RWPE2 (cell line): ENCODE results near the gene TSHZ3.
A peak's percentile ranks its signal among the peaks of the same experiment; 100 is the strongest.

Experiments used
- ATAC-seq: fragments of 200-7000 bp; cut with Tn5 transposase; 3 replicates; pipeline ENCODE4 v1.9.1; 2021; ENCODE audit warnings: low read depth
- DNase-seq: peaks from one replicate; pipeline ENCODE4 v3.0.0-alpha.2; 2020; ENCODE audit warnings: low spot score
- H3K27ac ChIP-seq: fragments of 450-650 bp; 2 replicates; pipeline ENCODE4 v1.5.1; 2017; ENCODE audit warnings: mild to moderate bottlenecking; ENCODE audit not compliant: poor library complexity, severe bottlenecking
- H3K27me3 ChIP-seq: fragments of 250-450 bp; sonication (Bioruptor Pico); 2 replicates; pipeline ENCODE4 v1.5.1; 2021; ENCODE audit warnings: mild to moderate bottlenecking, moderate library complexity; ENCODE audit not compliant: insufficient read depth, poor library complexity, severe bottlenecking
- H3K36me3 ChIP-seq: fragments of 250-450 bp; sonication (Bioruptor Pico); 2 replicates; pipeline ENCODE4 v1.5.1; 2020; ENCODE audit warnings: low read depth, mild to moderate bottlenecking, moderate library complexity
- H3K4me1 ChIP-seq: fragments of 250-450 bp; sonication (Bioruptor Pico); 2 replicates; pipeline ENCODE4 v1.5.1; 2021; ENCODE audit warnings: mild to moderate bottlenecking, moderate library complexity; ENCODE audit not compliant: insufficient read depth, poor library complexity, severe bottlenecking
- H3K4me3 ChIP-seq: fragments of 250-450 bp; sonication (Bioruptor Pico); 2 replicates; pipeline ENCODE4 v1.5.1; 2021; ENCODE audit warnings: mild to moderate bottlenecking, moderate library complexity; ENCODE audit not compliant: severe bottlenecking
- H3K9me3 ChIP-seq: fragments of 250-450 bp; sonication (Bioruptor Pico); 2 replicates; pipeline ENCODE4 v1.5.1; 2021; ENCODE audit warnings: mild to moderate bottlenecking, moderate library complexity; ENCODE audit not compliant: severe bottlenecking
- TF ChIP-seq, protein P1 (sequence below): fragments of 450-650 bp; IDR thresholded peaks from one replicate; pipeline ENCODE4 v1.5.1; 2017; ENCODE audit warnings: mild to moderate bottlenecking, moderate library complexity; ENCODE audit not compliant: poor library complexity, severe bottlenecking

TSHZ3 gene

DNA sequence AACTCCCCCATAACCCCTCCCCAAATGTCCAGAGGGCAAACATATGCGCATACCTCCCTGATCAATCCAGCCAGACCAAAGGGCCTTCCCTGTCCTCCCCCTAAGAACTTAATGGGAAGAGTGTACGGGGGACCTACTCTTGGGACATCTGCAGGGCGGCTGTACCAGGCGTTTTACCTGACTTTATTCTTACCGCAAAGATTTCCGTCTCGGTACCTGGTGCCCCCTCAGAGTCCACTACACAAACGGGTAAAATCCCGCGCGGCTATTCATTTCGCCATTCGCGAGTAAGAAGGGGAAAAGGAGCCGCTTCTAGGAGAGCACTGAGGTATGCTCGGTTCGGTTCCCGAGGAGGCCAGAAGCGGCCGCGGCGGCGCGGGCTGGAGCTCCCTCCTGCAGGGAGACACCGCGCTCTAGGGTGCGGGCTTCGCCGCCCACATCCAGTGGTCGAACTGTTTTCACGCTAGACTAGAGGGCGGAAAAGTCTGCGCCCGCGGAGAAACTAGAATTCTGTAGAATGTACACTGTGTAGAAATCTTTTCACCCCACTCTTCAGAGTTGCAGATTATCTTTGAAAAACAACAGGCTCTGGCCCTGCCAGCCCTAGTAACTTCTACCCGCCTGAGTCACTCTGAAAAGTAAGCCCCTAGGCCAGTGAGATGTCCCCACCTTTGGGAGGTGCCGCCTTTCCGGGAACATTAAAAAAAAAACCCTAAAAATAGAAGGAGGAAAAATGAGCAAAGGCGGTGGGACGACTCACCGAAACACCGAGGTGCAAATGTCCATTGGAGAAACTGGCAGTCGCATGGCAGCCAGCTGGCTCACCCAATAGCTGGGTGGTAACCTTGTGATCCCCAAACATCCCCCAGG is 3.8 kb upstream of the TSHZ3 start:
- Histone ChIP-seq H3K27ac (no peak overlapping the region), H3K36me3 (no peaks in the 10 kb centered on the region), H3K27me3 (no peaks in the 10 kb centered on the region), H3K4me3 (no peak overlapping the region), H3K4me1 (peaks cover 2% of the 10 kb centered on the region), H3K9me3 (no peaks in the 10 kb centered on the region)
- ATAC-seq (no peak), DNase-seq (no peak)
- TF ChIP-seq, protein P1, sequence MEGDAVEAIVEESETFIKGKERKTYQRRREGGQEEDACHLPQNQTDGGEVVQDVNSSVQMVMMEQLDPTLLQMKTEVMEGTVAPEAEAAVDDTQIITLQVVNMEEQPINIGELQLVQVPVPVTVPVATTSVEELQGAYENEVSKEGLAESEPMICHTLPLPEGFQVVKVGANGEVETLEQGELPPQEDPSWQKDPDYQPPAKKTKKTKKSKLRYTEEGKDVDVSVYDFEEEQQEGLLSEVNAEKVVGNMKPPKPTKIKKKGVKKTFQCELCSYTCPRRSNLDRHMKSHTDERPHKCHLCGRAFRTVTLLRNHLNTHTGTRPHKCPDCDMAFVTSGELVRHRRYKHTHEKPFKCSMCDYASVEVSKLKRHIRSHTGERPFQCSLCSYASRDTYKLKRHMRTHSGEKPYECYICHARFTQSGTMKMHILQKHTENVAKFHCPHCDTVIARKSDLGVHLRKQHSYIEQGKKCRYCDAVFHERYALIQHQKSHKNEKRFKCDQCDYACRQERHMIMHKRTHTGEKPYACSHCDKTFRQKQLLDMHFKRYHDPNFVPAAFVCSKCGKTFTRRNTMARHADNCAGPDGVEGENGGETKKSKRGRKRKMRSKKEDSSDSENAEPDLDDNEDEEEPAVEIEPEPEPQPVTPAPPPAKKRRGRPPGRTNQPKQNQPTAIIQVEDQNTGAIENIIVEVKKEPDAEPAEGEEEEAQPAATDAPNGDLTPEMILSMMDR = no peak

- DNase-seq (no peak), ATAC-seq (no peak)
- H3K27ac ChIP-seq = no peak overlapping the region
- H3K9me3 ChIP-seq = no peaks in the 10 kb centered on the region
- no peaks in the 10 kb centered on the region for H3K36me3 ChIP-seq
- TF ChIP-seq, protein P1 = no peak
- H3K4me3 ChIP-seq = no peak overlapping the region
- H3K4me1 ChIP-seq = peaks cover 2% of the 10 kb centered on the region
- H3K27me3 ChIP-seq = no peaks in the 10 kb centered on the region
Observed at GRCh38 chr19:31352296-31352781, 3.1 kb upstream of the TSHZ3 start.

DNA sequence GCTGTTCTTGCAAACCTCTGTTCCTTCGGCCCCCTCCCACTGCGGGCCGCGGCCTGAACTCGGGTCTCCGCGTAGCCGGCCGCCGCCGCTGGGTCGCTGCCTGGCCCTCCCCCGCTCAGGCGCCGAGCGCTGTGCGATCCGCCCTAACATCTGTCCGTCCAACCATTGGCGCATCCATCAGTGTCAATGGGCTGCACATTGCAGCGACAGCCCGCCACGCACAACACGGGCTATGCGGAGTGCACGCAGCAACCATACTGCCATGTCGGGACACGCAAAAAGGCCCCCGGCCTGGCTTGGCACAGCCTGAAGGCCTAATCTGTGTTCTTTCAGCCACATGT is 2.6 kb upstream of the TSHZ3 start:
- peaks cover 2% of the 10 kb centered on the region for H3K4me1 ChIP-seq
- no peak for ATAC-seq
- no peak overlapping the region for H3K27ac ChIP-seq
- TF ChIP-seq, protein P1 = no peak
- no peaks in the 10 kb centered on the region for H3K27me3 ChIP-seq
- no peaks in the 10 kb centered on the region for H3K9me3 ChIP-seq
- no peak for DNase-seq
- H3K4me3 ChIP-seq = no peak overlapping the region
- no peaks in the 10 kb centered on the region for H3K36me3 ChIP-seq

GRCh38 chr19:31351056-31351854 is 2.0 kb upstream of the TSHZ3 start:
- H3K9me3 ChIP-seq = no peaks in the 10 kb centered on the region
- peaks cover 2% of the 10 kb centered on the region for H3K4me1 ChIP-seq
- H3K27ac ChIP-seq = peak overlapping the region; percentile 65
- ATAC-seq (peak; percentile 17; the same call in 1 of the 3 replicates), DNase-seq (no peak)
- H3K36me3 ChIP-seq = no peaks in the 10 kb centered on the region
- H3K27me3 ChIP-seq = no peaks in the 10 kb centered on the region
- TF ChIP-seq, protein P1 = no peak
- peak overlapping the region; percentile 99 for H3K4me3 ChIP-seq
